H1 (cell line): ENCODE data around the gene GPR61. TPM values are rescaled to one million over a fixed set of nuclear protein-coding genes. Genes with fewer than 3 reads are reported as not detected.

Experiments
- CTCF ChIA-PET: fragments of 300-600 bp; sonication (Branson Sonifier 250); formaldehyde crosslinking; loops from one replicate; lab custom pipeline; 2021; ENCODE audit not compliant: partially characterized antibody; lab: Charles Lee
- POLR2A ChIA-PET: fragments of 300-600 bp; sonication (Branson Sonifier 250); formaldehyde crosslinking; loops from one replicate; lab custom pipeline; 2021; ENCODE audit warnings: inconsistent platforms; ENCODE audit not compliant: partially characterized antibody; lab: Charles Lee
- DNase-seq, 2 experiments: peaks; one replicate each; pipeline versions ENCODE4 v3.0.0 to v3.0.0-alpha.2; 2010 to 2022; ENCODE audit warnings: low spot score in 2 of 2, low read depth in 1 of 2, mixed read lengths in 1 of 2
- FAIRE-seq: peaks from 2 replicates; lab custom pipeline; 2011; peaks lifted over from hg19 to GRCh38; lab: Jason Lieb, UNC
- H2AFZ ChIP-seq: 2 replicates; pipeline ENCODE4 v1.8.1; 2012; ENCODE audit warnings: low read length, inconsistent platforms
- H2AK5ac ChIP-seq: 2 replicates; pipeline ENCODE4 v1.6.1; 2013; ENCODE audit warnings: low read depth, low read length
- H2BK120ac ChIP-seq: replicated peaks from 2 replicates; pipeline ENCODE3; 2013; ENCODE audit warnings: low read depth, low read length, inconsistent platforms
- H2BK12ac ChIP-seq: 2 replicates; pipeline ENCODE4 v1.6.1; 2013; ENCODE audit warnings: low read depth, low read length
- H2BK15ac ChIP-seq: 2 replicates; pipeline ENCODE4 v1.6.1; 2013; ENCODE audit warnings: low read length
- H2BK20ac ChIP-seq: 2 replicates; pipeline ENCODE4 v1.6.1; 2013; ENCODE audit warnings: low read length
- H2BK5ac ChIP-seq: 2 replicates; pipeline ENCODE4 v1.6.1; 2013; ENCODE audit warnings: low read depth, low read length
- H3K14ac ChIP-seq: 2 replicates; pipeline ENCODE4 v1.6.1; 2013; ENCODE audit warnings: inconsistent platforms; ENCODE audit not compliant: insufficient read length
- H3K18ac ChIP-seq: 2 replicates; pipeline ENCODE4 v1.6.1; 2013; ENCODE audit warnings: low read length; ENCODE audit errors: extremely low read depth
- H3K23ac ChIP-seq: 2 replicates; pipeline ENCODE4 v1.6.1; 2013; ENCODE audit warnings: inconsistent platforms; ENCODE audit not compliant: insufficient read length
- H3K23me2 ChIP-seq: 2 replicates; pipeline ENCODE4 v1.6.1; 2013; ENCODE audit warnings: low read depth, low read length
- H3K27ac ChIP-seq: 2 replicates; pipeline ENCODE4 v1.6.1; 2011; ENCODE audit warnings: low read depth, low read length, inconsistent platforms
- H3K27me3 ChIP-seq, 4 experiments: replicated peaks in 1 of 4; 1 replicate in 1 of 4; 2 replicates in 3 of 4; pipeline versions ENCODE4 v1.6.1 to v1.8.1; 2011 to 2013; ENCODE audit warnings: low read length in 3 of 4, mild to moderate bottlenecking in 3 of 4, inconsistent platforms in 2 of 4, mixed read lengths in 2 of 4, moderate library complexity in 1 of 4; ENCODE audit not compliant: control insufficient read depth in 3 of 4, insufficient read depth in 3 of 4; ENCODE audit errors: extremely low read depth in 1 of 4
- H3K36me3 ChIP-seq, 4 experiments: 2 replicates each; pipeline versions ENCODE4 v1.6.1 to v1.8.1; 2011 to 2013; ENCODE audit warnings: mild to moderate bottlenecking in 4 of 4, low read length in 3 of 4, moderate library complexity in 2 of 4, control low read depth in 1 of 4, inconsistent platforms in 1 of 4; ENCODE audit not compliant: insufficient read depth in 4 of 4, control insufficient read depth in 2 of 4
- H3K4ac ChIP-seq: replicated peaks from 2 replicates; pipeline ENCODE3; 2013; ENCODE audit warnings: low read length, low read depth, mixed read lengths, inconsistent platforms; ENCODE audit not compliant: insufficient read length
- H3K4me1 ChIP-seq, 4 experiments: replicated peaks in 1 of 4; 1 replicate in 1 of 4; 2 replicates in 3 of 4; pipeline versions ENCODE4 v1.6.1 to v1.8.1; 2011 to 2013; ENCODE audit warnings: low read length in 3 of 4, inconsistent platforms in 2 of 4, mixed read lengths in 1 of 4; ENCODE audit not compliant: insufficient read depth in 4 of 4, control insufficient read depth in 3 of 4
- H3K4me2 ChIP-seq, 2 experiments: 2 replicates each; pipeline versions ENCODE4 v1.6.1 to v1.8.1; 2011 to 2013; ENCODE audit warnings: low read depth in 2 of 2, low read length in 2 of 2, control low read depth in 1 of 2, inconsistent platforms in 1 of 2, mild to moderate bottlenecking in 1 of 2; ENCODE audit not compliant: insufficient read depth in 1 of 2
- H3K4me3 ChIP-seq, 4 experiments: fragments of 200-600, 300-600 bp in 1 of 4; sonication (generic), shearing (Covaris generic), sonication (Bioruptor Twin) in 1 of 4; 2 replicates each; pipeline versions ENCODE4 v1.5.1 to v1.8.1; 2011 to 2016; ENCODE audit warnings: low read length in 4 of 4, low read depth in 3 of 4, control low read depth in 2 of 4, inconsistent platforms in 2 of 4, mild to moderate bottlenecking in 2 of 4, mixed read lengths in 1 of 4, moderate library complexity in 1 of 4; ENCODE audit not compliant: insufficient read depth in 2 of 4; ENCODE audit errors: extremely low read depth in 1 of 4
- H3K56ac ChIP-seq: replicated peaks from 2 replicates; pipeline ENCODE3; 2013; ENCODE audit warnings: low read depth, mild to moderate bottlenecking, mixed read lengths, low read length, inconsistent platforms; ENCODE audit not compliant: insufficient read length
- H3K79me1 ChIP-seq: 2 replicates; pipeline ENCODE4 v1.6.1; 2013; ENCODE audit warnings: low read depth, low read length, control low read depth
- H3K79me2 ChIP-seq, 2 experiments: 2 replicates each; pipeline versions ENCODE4 v1.6.1 to v1.8.1; 2012 to 2013; ENCODE audit warnings: low read length in 2 of 2, mild to moderate bottlenecking in 2 of 2, inconsistent platforms in 1 of 2; ENCODE audit not compliant: insufficient read depth in 2 of 2, control insufficient read depth in 1 of 2
- H3K9ac ChIP-seq, 4 experiments: replicated peaks in 1 of 4; 1 replicate in 1 of 4; 2 replicates in 3 of 4; pipeline versions ENCODE4 v1.6.1 to v1.8.1; 2011 to 2013; ENCODE audit warnings: low read depth in 3 of 4, low read length in 3 of 4, control low read depth in 2 of 4, mild to moderate bottlenecking in 2 of 4, moderate library complexity in 2 of 4, inconsistent platforms in 1 of 4; ENCODE audit errors: extremely low read depth in 1 of 4
- H3K9me3 ChIP-seq, 2 experiments: 2 replicates each; pipeline versions ENCODE4 v1.6.1 to v1.8.1; 2012 to 2013; ENCODE audit warnings: mild to moderate bottlenecking in 2 of 2, moderate library complexity in 2 of 2, control low read depth in 1 of 2, inconsistent platforms in 1 of 2, low read depth in 1 of 2, low read length in 1 of 2, mixed read lengths in 1 of 2; ENCODE audit not compliant: insufficient read depth in 2 of 2
- H4K20me1 ChIP-seq, 2 experiments: replicated peaks in 1 of 2; 2 replicates each; pipeline versions ENCODE3 to v1.8.1; 2011 to 2013; ENCODE audit warnings: inconsistent platforms in 2 of 2, low read length in 2 of 2, mild to moderate bottlenecking in 1 of 2; ENCODE audit not compliant: insufficient read depth in 2 of 2, control insufficient read depth in 1 of 2
- H4K5ac ChIP-seq: 2 replicates; pipeline ENCODE4 v1.6.1; 2013; ENCODE audit warnings: low read length, low read depth, mixed read lengths, inconsistent platforms; ENCODE audit not compliant: insufficient read length
- H4K8ac ChIP-seq: 2 replicates; pipeline ENCODE4 v1.8.0; 2013; ENCODE audit warnings: mild to moderate bottlenecking, moderate library complexity, low read length, inconsistent platforms; ENCODE audit not compliant: insufficient read depth; ENCODE audit errors: extremely low read depth
- H4K91ac ChIP-seq: replicated peaks from 2 replicates; pipeline ENCODE3; 2013; ENCODE audit warnings: low read length, mixed read lengths, inconsistent platforms; ENCODE audit not compliant: insufficient read length
- ATF2 ChIP-seq: IDR thresholded peaks from 2 replicates; pipeline ENCODE4 v1.6.1; 2012; ENCODE audit warnings: low read length, inconsistent platforms
- ATF3 ChIP-seq: IDR thresholded peaks from 2 replicates; pipeline ENCODE4 v1.6.1; 2011; ENCODE audit warnings: low read depth, mild to moderate bottlenecking, low read length; ENCODE audit not compliant: insufficient read depth
- BACH1 ChIP-seq: IDR thresholded peaks from 2 replicates; pipeline ENCODE4 v1.6.1; 2012; ENCODE audit warnings: low read length, improper control_type of control experiment
- CBX5 ChIP-seq: fragments of 300-800, 300-1000 bp; sonication (generic); IDR thresholded peaks from 2 replicates; pipeline ENCODE4 v1.7.1; 2016; ENCODE audit warnings: antibody characterized with exemption, low read length, low read depth
- EGR1 ChIP-seq: IDR thresholded peaks from 2 replicates; pipeline ENCODE4 v1.6.1; 2011; ENCODE audit warnings: low read depth, low read length, borderline replicate concordance
- FOSL1 ChIP-seq: IDR thresholded peaks from 2 replicates; pipeline ENCODE4 v1.6.1; 2011; ENCODE audit warnings: mild to moderate bottlenecking, low read depth, low read length, moderate library complexity; ENCODE audit not compliant: insufficient read depth
- GTF2F1 ChIP-seq: IDR thresholded peaks from 2 replicates; pipeline ENCODE4 v1.6.1; 2012; ENCODE audit warnings: low read depth, low read length, improper control_type of control experiment, borderline replicate concordance
- JUN ChIP-seq: IDR thresholded peaks from 2 replicates; pipeline ENCODE4 v1.6.1; 2011; ENCODE audit warnings: low read depth, mild to moderate bottlenecking, improper control_type of control experiment, low read length
- SIX5 ChIP-seq: IDR thresholded peaks from 2 replicates; pipeline ENCODE4 v1.6.1; 2011; ENCODE audit warnings: mild to moderate bottlenecking, low read depth, low read length
- TCF12 ChIP-seq: IDR thresholded peaks from 2 replicates; pipeline ENCODE4 v1.6.1; 2011; ENCODE audit warnings: low read depth, mild to moderate bottlenecking, low read length
- USF2 ChIP-seq: IDR thresholded peaks from 2 replicates; pipeline ENCODE4 v1.6.1; 2011; ENCODE audit warnings: low read length, improper control_type of control experiment
- WGBS, 2 experiments: shearing (Covaris generic) in 1 of 2; methylation state at CpG; one replicate each; pipeline versions ENCODE4 v1.1.6 to v1.1.7; 2013 to 2015; ENCODE audit warnings: low lambda C conversion rate in 2 of 2, mixed read lengths in 2 of 2, inconsistent platforms in 1 of 2, low coverage in 1 of 2, missing lambda C conversion rate in 1 of 2; ENCODE audit not compliant: insufficient replicate concordance in 2 of 2, insufficient coverage in 1 of 2, insufficient read length in 1 of 2; ENCODE audit errors: extremely low coverage in 1 of 2, missing lambda C conversion rate in 1 of 2; 5-methylcytosine and 5-hydroxymethylcytosine counted together
- polyA plus RNA-seq, 7 experiments: library from polyadenylated mRNA; depleted of rRNA in 3 of 7; stranded (reverse) in 5 of 7; unstranded in 2 of 7; fragments of >200 nt in 5 of 7; fragments of 200-250 nt in 2 of 7; gene quantifications; 1 replicate in 5 of 7; 2 replicates in 1 of 7; 4 replicates in 1 of 7; pipeline versions ENCODE4 v1.2.1 to v1.2.3, GENCODE V29; 2011 to 2013; ENCODE audit warnings: missing spikeins in 2 of 7, mixed read lengths in 2 of 7
- total RNA-seq: library from RNA; stranded (reverse); fragmentation: NEBNext Ultra II Directional; extraction: Animal tissue kit (Norgen Biotek cat#: 25700); gene quantifications from 2 replicates; pipeline ENCODE4 v1.2.1, GENCODE V29; 2021

GPR61 gene
- total and polyA plus RNA-seq, 2 of the 8 experiments (the other 6 are each of a cell fraction or from before 2014, with no cell fraction given): 0.41 to 0.53 TPM

GRCh38 chr1:109517337-109517736 lies 22.3 kb upstream of the GPR61 start:
- Histone ChIP-seq H2AFZ (no peak overlapping the region), H2BK120ac (no peak overlapping the region), H3K56ac (no peak overlapping the region), H3K14ac (no peak overlapping the region), H3K9ac (no peak overlapping the region), H2BK12ac (no peak overlapping the region), H3K27me3 (0 out of 7 replicates have a peak, but pooled peaks cover 0 to 2% (median 0%) of the 10 kb centered on the region in 4 experiments), H2AK5ac (no peak overlapping the region), H3K23ac (no peak overlapping the region), H3K79me1 (no peaks in the 10 kb centered on the region), H4K20me1 (no peaks in the 10 kb centered on the region), H3K79me2 (no peaks in the 10 kb centered on the region), H2BK15ac (no peak overlapping the region), H3K9me3 (no peaks in the 10 kb centered on the region), H4K5ac (no peak overlapping the region), H3K36me3 (no peaks in the 10 kb centered on the region), H2BK20ac (no peak overlapping the region), H2BK5ac (no peak overlapping the region), H3K4me1 (no peaks in the 10 kb centered on the region), H3K18ac (no peak overlapping the region), H3K4me2 (no peak overlapping the region), H3K27ac (no peak overlapping the region), H4K8ac (no peak overlapping the region), H3K4me3 (no peak overlapping the region), H4K91ac (no peak overlapping the region), H3K4ac (no peak overlapping the region), H3K23me2 (no peaks in the 10 kb centered on the region)
- FAIRE-seq: no peak
- 85% methylated on average over 5 of the region's 5 CpGs; no CpG with 5 or more reads in 1 of the 2 experiments for WGBS, 2 experiments
- no peak for DNase-seq
- POLR2A ChIA-PET: interaction anchor here (1.2 kb wide), 1 partner anchor 13 kb away, joined by 3 read pairs; no protein-coding TSS in a partner anchor
- CTCF ChIA-PET: interaction anchor here (24.3 to 43.7 kb wide), 2 partner anchors 17 to 22 kb away, joined by 666 to 1755 read pairs; partner anchors contain the start of genes ATXN7L2, CYB561D1 and GPR61
- TF ChIP-seq EGR1 (no peak), SIX5 (no peak), USF2 (no peak), ATF2 (no peak), GTF2F1 (no peak), FOSL1 (no peak), CBX5 (no peak), JUN (no peak), BACH1 (no peak), TCF12 (no peak), ATF3 (no peak)
